ENCODE data around the gene CD48.
A peak's percentile ranks its signal among the peaks of the same experiment; 100 is the strongest.
"Not testable (repeated sequence)": the region's sequence is repeated elsewhere in the genome, so short reads cannot be mapped to it uniquely, and the experiment has no call there.

Gene CD48

DNA sequence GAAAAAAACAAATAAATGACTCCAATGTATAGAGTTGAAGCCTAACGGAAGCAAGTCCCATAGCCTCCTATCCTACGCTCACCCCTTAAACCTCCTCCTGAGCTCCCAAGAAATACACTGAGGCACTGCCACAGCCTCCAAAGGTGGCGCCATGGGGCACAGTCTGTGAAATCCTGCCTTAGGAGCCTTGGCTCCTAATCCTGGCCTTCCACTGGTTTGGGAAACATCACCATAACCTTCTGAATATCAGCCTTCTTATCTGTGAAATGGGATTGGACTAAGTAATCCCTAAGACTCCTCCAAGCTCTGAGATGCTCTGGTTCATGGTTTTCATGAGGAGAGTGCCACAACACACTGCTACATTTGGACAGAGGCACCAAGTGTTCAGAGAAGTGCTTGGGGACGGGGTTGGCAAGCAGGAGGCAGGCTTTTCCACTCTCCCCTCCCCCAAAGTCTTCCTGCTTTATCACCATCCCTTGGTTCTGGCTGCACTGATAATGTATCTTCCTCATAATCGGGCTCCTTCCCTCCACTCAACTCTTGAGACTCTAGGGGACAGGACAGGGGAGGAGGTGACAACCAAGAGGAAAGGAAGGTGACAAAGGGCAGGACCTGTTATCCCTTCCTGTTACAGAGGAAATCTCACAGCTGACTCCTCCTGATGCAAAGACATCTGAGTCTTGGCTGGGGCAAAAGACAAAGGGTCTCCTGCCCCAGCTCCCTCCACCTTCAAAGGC lies 30.2 kb upstream of the CD48 start:
- no peak for DNase-seq

DNA sequence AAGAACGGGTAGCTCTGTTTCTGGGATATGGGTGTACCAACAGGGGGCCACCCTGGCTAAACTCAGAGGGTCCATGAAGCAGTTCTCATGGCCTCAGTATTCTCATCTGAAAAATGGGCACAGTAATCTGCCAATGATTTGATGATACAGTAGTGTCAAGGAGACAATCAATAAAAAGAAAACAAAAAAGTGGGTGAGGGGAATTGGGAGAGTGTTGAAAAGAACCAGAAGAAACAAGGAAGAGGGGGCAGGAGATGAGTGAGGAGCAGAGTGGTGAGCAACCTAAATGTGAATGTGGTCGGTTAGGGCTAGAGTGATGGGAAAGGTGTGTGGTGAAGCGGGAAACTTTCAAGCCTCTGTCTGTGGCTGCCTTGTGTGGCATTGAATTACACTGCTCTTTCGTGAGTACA lies 29.5 kb upstream of the CD48 start:
- DNase-seq: no peak

DNA sequence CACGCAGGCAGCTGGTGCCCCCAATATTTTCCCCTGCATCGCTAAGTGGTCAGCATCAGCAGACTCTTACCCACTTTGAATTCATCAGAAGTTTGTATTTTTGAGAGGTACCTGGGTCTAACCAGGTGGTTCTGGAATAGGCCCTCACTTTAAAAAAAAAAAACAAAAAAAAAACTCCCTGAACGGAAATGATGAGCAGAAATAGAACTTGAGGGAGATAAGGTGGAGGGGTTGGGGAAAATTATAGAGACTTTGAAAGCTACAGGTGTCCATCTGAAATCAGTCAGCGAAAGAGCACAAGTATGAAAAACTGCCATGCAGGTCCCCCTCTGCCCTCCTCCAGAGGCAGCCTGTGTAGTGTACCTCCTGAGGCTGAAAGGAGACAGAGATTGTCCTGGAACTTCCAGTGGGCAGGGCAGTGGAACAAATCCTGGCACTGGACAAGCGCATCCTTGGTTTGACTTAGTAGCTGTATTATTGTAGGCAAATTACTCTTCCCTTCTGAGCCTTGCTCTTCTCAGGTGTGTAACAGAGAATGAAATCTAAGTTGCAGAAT lies 28.6 kb upstream of the CD48 start:
- DNase-seq: no peak

DNA sequence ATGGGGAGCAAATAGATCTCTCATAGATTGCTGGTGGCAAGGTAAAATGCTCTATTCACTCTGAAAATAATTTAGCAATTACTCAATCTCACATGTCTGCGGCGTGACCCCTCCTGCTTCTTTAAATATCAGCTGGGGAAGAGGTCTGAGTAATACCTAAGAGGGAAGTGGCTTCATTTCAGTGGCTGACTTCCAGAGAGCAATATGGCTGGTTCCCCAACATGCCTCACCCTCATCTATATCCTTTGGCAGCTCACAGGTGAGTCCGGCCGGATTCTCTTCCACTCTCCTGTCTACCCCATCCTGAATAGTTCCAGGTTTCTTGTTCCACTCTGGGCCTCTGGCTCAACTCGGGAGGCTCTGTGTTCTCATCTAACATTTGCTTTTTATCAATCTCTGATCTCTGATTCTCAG lies 27.5 kb upstream of the CD48 start, which contains the start of gene SLAMF7:
TSS of gene SLAMF7 (plus strand) at position 150 of the 414 bp plus-strand sequence. CDS start at position 205, 55 bp downstream.
- DNase-seq: no peak

DNA sequence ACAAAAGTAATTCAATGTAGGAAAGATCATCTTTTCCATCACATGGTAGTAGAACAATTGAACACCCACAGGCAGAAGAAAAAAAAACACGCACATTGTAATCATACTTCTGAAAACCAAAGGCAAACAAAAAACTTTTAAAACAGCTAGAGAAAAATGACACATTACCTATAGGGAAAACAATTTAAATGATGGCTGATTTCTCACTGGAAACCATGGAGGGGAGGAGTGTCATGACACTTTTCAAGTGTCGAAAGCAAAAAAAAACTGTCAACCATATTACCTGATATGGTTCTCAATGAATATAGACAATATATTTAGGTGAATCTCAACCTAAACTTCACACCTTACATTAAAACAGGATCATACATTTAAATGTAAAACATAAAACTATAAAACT lies 26.6 kb upstream of the CD48 start:
- no peak for DNase-seq

DNA sequence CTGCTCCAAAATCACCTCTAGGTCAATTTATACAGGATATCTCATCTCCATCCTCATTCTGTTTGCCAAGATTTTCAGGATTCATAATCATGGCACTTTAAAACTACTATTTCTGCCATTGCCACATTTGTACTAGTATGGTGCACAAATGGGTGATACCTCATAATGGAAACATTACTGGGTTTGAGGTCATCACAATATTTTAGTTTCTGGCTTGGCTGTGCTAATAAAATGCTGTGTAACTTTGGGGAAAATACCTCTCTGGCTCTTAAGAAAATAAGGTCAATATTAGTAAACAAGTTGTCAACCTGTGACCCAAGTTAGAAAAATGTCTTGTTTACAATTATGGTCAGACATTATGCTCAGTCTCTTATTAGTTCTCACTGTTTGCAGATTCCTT lies 22.7 kb upstream of the CD48 start:
- DNase-seq: no peak

DNA sequence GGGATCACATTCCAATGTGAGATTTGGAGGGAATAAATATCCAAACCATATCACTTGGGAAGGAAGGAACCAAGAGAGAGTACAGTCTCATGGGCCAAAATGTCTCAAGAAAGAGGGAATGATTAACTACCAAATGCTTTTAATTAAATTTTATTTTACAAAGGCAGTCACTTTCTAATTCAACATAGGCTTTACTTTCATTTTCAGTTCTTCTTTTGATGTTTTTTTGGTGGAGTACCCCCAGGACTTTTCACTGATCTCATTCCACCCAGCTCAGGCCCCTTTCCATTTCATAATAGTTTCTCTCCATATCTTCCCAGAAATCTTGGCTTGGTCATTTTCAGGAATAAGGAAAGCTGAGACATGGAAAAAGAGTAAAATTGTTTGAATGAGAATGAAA lies 22.3 kb upstream of the CD48 start:
- DNase-seq: no peak

DNA sequence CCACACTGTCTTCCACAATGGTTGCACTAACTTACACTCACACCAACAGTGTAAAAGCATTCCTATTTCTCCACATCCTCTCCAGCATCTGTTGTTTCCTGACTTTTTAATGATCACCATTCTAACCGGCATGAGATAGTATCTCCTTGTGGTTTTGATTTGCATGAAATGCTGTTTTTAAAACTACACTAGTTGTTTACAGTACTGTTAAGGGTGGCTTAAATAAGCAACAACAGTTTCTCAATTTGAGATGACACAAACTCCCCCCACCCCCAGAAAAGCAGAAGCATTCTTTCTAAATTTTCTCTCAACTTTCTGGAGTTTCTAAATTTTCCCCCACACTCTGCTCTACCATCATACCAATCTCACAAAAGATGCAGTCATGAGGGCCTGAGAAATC lies 20.4 kb upstream of the CD48 start:
- no peak for DNase-seq

DNA sequence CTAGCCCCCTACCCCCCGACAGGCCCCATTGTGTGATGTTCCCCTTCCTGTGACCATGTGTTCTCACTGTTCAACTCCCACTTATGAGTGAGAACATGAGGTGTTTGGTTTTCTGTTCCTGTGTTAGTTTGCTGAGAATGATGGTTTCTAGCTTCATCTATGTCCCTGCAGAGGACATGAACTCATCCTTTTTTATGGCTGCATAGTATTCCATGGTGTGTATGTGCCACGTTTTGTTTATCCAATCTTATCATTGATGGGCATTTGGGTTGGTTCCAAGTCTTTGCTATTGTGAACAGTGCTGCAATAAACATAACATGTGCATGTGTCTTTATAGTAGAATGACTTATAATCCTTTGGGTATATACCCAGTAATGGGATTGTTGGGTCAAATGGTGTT lies 19.9 kb upstream of the CD48 start:
- DNase-seq: not testable (repeated sequence)

DNA sequence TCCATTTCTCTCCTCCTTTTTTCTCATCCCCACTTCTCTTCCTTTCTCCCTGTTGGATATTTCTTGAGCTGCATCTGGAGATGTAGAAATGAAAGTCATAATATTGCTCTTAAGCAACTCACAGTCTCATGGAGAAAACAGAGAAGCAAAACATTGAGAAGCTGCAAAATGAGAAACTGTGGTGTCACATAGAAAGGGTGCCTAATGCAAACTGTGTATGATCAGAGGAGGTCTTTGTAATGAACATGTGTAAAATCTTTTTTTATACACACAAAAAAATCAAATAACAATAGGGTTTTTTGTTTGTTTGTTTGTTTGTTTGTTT lies 15.7 kb upstream of the CD48 start:
- DNase-seq: no peak

DNA sequence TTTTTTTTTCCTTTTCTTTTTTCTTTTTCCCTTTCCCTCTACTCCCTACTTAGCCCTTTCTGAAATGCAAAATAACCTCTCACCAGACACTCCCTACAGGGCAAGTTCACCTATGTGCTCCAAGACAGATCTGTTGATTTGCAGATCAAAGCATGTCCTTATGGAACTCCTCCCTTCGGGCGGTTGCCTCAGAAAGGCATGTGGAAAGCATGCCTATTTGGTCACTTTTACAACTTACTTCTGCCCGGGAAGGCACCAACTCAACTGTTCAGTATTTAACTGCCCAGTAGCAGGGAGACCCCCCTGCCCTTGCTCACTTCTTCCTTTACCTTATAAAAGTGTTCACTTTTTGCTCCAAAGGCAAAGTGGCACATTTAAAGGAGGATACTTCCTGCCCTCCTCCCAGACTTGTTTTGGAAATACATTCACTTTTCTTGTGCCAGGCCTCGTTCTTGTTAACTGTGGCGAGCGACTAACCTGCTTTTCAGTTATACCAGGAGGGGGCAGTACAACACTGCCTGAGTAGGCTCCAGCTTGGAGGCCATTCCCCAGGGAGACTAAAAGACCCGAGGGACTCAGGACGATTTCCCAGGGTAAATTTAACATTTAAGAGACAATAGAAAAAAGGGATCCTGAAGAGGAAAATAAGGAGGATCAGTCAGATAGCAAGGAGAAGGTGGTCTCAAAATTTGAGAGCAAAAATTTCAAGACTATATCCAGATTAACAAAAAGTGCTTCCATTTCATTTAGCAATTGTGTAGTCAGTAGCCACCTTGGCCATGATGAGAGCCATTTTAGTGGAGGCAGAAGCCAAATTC lies 15.1 kb upstream of the CD48 start:
- DNase-seq: peak; percentile 15

DNA sequence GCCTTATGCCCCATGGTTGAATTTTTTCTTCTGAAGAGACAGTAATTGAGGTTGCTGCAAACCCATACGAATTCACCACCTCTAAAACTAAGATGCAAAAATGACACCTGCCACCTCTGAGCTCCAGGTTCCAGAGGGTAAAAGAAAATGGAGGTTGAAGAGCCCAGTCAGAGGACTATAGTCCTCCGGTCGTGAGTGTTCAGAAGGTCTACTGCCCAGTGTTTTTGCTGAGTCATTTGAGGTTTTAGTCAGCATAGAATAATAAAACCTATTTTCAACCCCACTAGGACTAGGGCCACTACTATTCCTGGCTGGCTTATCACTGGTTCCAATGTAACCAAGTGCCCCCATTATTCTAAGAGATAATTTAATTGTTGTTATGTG lies 14.5 kb upstream of the CD48 start:
- DNase-seq: no peak

DNA sequence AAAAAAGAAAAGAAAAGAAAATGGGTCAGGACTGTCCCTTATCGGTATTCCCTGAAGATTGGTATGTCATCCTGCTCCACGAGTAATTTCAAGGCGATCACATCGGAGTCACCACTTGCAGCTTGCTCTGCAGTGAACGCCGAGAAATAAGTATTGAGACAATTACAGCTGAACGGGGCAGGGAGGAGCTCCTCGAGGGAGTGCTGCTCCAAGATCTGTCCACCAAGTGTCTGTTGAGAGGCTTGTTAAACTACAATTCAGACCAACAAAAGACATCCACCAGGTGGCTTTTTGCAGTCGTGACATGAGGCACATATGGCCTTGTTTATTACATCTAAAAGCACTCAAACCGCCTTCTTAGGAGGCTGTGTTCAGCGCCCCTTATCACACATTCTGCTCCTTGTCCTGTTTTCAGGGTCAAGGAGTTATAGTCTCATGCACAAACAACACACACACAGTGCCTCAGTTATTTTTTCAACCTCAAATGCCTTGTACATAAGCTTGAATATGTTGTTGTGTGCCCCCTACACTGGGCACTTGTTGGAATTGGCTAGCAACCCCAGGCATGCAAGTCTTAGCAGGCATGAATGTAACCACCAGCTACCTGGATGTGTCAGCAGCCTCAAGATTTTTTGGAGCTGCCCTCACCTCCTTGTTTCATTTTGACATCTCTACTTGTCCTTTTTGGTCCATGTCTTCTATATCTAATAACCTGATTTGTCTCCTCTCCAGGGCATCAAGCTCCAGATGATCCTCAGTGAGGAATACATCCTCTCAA lies 13.0 kb upstream of the CD48 start:
- DNase-seq: no peak

DNA sequence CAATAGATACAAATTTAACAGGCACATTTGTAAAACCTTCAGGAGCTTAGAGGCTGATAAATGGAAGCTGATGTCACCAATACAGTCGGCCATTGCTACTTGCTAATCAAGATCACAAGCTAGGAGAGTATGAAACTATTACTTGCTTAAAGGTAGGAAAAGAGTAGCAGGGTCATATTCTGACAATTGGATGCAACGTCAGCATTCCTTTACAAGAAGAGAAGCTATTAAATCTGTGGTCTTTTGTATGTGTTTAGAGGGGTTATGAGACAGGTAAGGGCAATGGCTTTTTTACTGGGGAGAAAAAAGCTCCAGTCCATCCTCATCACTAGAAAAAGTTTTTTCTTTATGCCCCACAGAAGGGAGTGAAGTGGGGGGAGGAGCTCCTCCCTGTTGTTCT lies 11.7 kb upstream of the CD48 start:
- DNase-seq: no peak

DNA sequence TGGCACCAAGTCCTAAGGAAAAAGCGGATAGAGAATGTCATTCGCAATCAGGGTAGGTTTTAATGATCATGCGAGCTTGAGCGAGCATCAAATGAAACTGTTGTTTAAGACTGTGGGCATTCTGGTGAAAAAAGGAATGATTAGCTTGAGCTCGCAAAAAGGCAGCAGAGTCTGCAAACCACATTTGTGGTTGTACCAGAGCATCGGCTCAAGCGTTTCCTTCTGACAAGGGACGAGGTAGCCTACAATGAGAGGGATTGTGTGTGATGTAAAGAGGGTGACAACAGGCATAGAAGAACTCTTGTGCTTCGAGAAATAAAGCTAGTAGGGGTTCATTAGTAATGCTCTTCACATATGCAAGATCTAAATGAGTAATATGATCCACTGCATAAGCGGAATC lies 11.1 kb upstream of the CD48 start:
- no peak for DNase-seq

DNA sequence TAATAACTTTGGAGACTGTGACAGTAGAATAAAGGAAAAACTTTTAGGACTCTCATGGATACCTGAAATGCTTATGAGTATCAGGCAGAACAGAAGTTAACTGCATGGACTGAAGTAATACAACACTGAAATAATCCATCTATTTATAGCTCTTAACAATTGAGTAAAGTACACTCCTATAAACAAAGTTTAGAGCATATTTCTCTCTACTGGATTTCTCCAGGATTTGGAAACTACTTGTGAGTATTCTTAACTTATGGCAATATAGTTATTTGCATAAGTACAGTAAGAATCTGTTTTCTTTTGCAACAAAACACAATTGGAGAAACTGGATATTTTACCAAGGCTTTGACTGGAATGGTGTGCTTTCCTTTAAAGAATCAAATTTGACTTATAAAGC lies 9.9 kb upstream of the CD48 start:
- no peak for DNase-seq

DNA sequence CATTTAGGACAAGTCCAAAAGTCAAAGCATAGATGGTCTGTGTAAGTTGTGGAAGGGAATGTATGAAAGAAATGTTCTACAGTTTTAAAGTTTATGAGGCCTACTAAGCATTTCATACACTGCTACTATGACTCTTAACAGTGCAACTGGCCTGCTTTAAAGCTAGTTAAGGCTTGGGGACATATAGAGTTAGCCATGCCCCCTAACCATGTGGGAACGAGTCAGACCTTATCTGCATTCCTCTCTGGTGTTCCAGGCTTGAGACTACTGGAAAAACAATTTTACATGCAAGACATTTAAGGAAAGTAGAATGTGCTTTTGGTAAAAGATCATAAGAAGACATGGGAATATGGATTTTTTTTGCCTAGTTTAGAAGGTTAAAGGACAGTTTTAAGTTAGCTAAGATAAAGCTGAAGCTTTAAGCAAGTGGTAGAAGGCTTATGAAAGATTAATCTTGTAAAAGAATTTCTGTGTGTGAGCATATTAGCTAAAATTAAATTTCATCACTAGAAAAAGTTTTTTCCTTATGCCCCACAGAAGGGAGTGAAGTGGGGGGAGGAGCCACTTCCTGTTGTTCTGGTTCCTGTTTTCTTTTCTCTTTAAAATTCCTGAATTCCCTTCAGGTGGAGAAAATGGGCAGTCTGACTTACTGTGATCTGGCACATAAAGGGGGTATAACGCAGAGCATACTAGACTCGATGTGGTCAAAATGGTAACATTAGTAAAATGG lies 8.9 kb upstream of the CD48 start:
- no peak for DNase-seq

DNA sequence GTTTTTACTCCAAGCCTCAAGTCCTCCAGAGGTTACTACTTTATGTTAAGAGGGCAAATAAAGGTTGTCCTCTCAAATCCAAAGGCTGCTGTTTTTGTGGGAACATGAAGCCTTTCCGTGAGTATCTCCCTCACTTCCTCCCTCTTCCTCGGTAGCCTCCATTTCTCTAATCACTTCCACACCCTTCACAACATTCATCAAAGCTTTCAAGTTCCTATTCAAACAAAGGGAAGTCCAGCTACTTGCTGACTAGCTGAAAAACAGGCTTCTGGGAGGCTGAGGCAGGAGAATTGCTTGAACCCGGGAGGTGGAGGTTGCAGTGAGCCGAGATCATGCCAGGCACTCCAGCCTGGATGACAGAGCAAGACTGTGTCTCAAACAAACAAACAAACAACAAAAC lies 6.6 kb upstream of the CD48 start:
- DNase-seq: no peak

DNA sequence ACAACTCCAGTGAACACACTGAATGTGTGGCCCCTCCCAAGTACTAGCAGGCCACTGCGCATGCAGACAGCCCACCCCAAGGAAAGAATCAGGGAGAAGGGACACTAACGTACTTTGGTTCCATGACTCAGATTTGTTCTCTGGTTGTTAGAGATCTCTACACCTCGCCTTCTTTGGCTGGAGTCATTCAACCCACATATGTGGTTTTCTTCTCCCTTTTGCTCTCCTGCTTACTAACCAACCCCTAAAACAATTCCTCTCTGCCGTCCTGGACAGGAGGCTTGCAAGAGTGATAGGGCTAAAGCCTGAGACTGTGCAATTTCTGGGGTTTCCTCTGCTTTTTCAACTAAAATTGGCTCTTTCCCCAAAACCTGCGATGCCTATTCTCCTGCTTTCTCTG lies 5.7 kb upstream of the CD48 start:
- no peak for DNase-seq

DNA sequence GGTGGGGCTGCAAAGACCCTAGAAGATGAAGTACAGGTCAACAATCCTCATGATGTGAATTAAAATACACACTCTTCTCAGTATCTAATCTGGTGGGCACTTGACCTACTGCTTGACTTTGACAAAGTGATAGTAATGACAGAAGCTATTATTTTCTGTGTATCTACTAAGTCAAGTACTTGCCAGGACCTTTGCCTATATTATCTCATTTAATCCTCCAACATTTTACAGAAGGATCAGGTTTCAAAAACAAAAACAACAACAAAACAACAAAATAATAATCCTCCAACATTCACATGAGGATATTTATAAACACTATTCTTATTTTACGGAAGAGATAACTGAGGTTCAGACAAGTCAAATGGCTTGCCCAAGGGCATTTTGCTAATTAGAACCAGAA lies 4.4 kb upstream of the CD48 start:
- DNase-seq: no peak

DNA sequence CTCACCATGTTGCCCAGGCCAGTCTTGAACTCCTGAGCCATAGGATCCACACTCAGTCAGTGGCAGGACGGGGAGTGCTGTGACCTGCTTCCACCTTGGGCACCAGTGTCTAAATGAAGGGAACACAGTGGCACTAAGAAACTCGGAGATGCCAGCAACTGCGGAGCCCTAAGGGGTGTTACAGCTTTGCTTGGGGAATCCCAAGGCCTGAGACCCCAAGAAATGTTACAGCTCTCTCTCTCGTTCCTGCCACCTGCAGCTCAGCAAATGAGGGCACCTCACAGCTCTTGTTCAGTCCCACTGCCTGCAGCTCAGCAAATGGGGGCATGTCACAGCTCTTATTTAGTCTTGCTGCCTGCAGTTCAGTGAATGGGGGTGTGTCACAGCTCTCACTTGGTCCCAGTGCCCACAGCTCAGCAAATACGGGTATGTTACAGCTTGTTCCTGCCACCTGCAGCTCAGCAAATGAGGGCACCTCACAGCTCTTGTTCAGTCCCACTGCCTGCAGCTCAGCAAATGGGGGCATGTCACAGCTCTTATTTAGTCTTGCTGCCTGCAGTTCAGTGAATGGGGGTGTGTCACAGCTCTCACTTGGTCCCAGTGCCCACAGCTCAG lies 2.5 kb upstream of the CD48 start:
- not testable (repeated sequence) for DNase-seq

DNA sequence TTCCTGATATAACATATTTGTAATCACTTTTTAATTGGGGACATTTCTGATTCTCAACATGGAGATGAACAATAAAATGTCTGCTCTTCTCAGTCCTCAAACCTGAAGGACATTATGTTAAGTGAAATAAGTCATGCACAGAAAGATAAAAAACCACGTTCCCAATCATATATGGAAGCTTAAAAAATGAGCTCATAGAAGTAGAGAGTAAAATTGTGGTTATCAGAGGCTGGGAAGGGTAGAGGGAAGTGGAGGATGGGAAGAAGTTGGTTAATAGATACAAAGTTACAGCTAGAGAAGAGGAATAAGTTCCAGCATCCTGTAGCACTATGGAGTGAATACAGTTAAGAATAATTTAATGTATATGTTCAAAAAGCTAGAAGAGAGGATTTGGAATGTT lies 1.5 kb upstream of the CD48 start:
- DNase-seq: no peak
